ACC112 (cell line): ENCODE results near the gene TULP1.
A peak's percentile ranks its signal among the peaks of the same experiment; 100 is the strongest.

ENCODE experiments used
- H2AFZ ChIP-seq: fragments of 200-600 bp; sonication (generic); one replicate; pipeline ENCODE4 v1.6.0; 2017; ENCODE audit warnings: antibody characterized with exemption, low read length; ENCODE audit not compliant: unreplicated experiment
- H3K27ac ChIP-seq: fragments of 200-600 bp; sonication (generic); 2 replicates; pipeline ENCODE4 v1.5.1; 2014; ENCODE audit warnings: low read depth, mild to moderate bottlenecking, antibody characterized with exemption, low read length, moderate library complexity
- H3K27me3 ChIP-seq: fragments of 200-600 bp; sonication (generic); 2 replicates; pipeline ENCODE4 v1.6.1; 2014; ENCODE audit warnings: mild to moderate bottlenecking, antibody characterized with exemption, low read length, moderate library complexity, mixed read lengths; ENCODE audit not compliant: insufficient read depth
- H3K36me3 ChIP-seq: fragments of 200-600 bp; sonication (generic); 2 replicates; pipeline ENCODE4 v1.6.1; 2016; ENCODE audit warnings: mild to moderate bottlenecking, antibody characterized with exemption, low read length, moderate library complexity, mixed read lengths; ENCODE audit not compliant: insufficient read depth
- H3K4me1 ChIP-seq: fragments of 200-600 bp; sonication (generic); one replicate; pipeline ENCODE4 v1.6.1; 2016; ENCODE audit warnings: low read length, mixed read lengths; ENCODE audit not compliant: insufficient read depth, unreplicated experiment, control insufficient read depth
- H3K4me3 ChIP-seq: fragments of 200-600 bp; sonication (generic); 2 replicates; pipeline ENCODE4 v1.5.1; 2014; ENCODE audit warnings: mild to moderate bottlenecking, low read depth, low read length
- H3K79me2 ChIP-seq: fragments of 200-600 bp; sonication (generic); one replicate; pipeline ENCODE4 v1.6.0; 2016; ENCODE audit warnings: low read length; ENCODE audit not compliant: control insufficient read depth, unreplicated experiment, insufficient read depth

Gene TULP1

DNA sequence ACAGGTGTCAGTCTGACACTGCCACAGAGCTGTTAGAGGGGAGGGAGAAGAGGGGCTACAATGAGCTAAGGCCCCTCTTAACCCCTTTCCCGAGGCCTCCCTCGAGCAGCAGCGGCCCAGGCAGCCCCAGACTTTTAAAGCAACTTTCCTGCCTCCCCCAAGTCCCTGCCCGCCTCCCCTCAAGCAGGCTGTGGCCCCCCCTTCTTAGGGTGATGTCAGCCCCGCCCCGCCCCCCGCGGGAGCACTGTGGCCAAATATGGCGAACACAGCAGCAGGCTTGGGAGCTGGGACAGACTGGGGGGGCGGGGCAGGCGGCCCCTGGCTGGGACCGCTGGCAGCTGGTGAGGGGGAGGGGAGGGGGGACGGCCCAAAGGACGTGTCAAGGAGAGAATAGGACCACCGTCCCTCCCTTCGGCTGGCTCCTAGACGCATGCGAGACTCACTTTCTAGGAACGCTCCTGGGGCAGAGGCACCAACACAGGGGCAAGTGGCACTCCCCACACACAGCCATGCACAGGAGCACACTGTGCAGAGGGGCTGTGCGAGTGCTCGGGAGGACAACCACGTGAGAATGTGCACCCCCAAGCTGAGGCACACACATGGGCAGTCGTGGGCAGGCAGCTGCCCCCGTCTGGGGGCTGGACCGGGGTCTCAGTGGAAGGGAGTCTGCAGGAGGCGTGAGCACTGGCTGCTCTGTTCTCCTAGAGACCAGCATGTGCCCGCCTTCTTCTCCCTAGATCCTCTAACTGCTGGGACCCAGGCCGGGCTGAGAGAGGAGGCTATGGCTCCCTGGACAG is 22.5 kb downstream of the TULP1 start:
- H3K4me3 ChIP-seq, result no peak overlapping the region; the same call in 1 of the 2 replicates

DNA sequence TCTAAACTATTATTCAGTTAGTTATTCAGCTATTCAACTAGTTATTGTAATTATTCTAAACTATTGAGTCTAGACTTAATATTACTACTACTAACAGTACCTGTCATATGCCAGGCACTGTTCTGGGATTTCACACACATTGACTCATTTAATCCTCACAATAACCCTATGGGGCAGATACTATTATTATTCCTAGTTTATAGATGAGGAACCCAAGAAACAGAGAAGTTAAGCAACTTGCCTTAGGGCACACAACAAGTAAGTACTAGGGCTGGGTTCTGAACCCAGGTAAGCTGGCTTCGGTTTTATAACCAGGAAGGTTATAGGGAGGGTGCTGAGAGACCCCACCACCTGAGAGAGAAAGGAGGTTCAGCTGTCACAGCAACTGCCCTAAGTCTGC is 23.6 kb downstream of the TULP1 start:
- Histone ChIP-seq H3K27me3 (no peaks in the 10 kb centered on the region), H3K27ac (no peak overlapping the region), H3K4me1 (peaks cover 60% of the 10 kb centered on the region), H3K36me3 (no peaks in the 10 kb centered on the region), H3K79me2 (peaks cover 55% of the 10 kb centered on the region), H3K4me3 (no peak overlapping the region), H2AFZ (no peak overlapping the region)

More for the DNA sequence above, 22.5 kb downstream of the TULP1 start:
- Histone ChIP-seq H2AFZ (no peak overlapping the region), H3K27me3 (no peaks in the 10 kb centered on the region), H3K4me1 (peaks cover 62% of the 10 kb centered on the region), H3K36me3 (no peaks in the 10 kb centered on the region), H3K27ac (no peak overlapping the region), H3K79me2 (peaks cover 65% of the 10 kb centered on the region)

GRCh38 chr6:35488517-35488862 is 24.2 kb downstream of the TULP1 start:
- no peaks in the 10 kb centered on the region for H3K27me3 ChIP-seq
- H3K79me2 ChIP-seq, result peaks cover 49% of the 10 kb centered on the region
- H3K27ac ChIP-seq, result 0 out of 2 replicates have a peak overlapping the region, but pooled peaks have one; percentile 7
- no peaks in the 10 kb centered on the region for H3K36me3 ChIP-seq
- H2AFZ ChIP-seq, result no peak overlapping the region
- H3K4me1 ChIP-seq, result peaks cover 54% of the 10 kb centered on the region
- no peak overlapping the region for H3K4me3 ChIP-seq

DNA sequence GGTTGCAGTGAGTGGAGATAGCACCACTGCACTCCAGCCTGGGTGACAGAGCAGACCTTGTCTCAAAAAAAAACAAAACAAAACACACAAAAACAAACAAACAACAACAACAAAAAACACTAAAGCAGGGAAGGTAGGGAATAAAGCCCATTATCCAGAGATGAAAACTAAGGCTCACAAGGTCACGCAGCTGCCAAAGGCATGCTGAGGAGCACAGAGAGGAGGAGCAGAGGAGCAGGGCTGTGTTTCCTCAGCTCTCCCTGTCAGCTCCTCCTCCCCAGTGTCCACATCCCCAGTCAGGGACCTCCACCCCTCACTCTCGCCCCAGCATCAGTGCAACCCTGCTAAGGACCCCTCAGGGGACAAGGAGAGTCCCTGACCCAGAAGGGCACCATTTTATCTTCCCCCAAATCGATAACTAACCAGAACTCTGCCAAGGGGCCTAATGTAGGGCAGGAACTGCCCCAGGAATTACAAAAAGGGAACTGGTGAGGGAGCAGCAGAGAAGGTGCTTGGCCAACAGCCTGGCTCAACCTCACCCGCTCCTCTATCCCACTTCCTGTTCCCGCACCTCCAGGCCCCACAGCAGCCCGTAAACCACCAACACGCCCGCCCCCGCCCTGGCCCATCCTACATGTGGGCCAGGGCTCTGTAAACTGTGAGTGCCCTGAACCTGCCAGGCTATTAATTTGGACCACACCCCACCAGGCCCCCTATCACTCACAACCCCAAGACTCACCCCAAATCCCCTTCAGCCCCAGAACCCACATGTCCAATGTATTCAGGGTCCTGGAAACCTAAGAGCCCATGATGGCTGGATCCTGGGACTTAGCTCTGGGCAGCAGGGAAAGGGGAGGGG is 24.8 kb downstream of the TULP1 start:
- peaks cover 43% of the 10 kb centered on the region for H3K79me2 ChIP-seq
- no peaks in the 10 kb centered on the region for H3K36me3 ChIP-seq
- H3K4me1 ChIP-seq, result peaks cover 54% of the 10 kb centered on the region
- no peaks in the 10 kb centered on the region for H3K27me3 ChIP-seq
- no peak overlapping the region for H2AFZ ChIP-seq
- 0 out of 2 replicates have a peak overlapping the region, but pooled peaks have one; percentile 7 for H3K27ac ChIP-seq
- no peak overlapping the region for H3K4me3 ChIP-seq

GRCh38 chr6:35486005-35486925 is 26.4 kb downstream of the TULP1 start:
- Histone ChIP-seq H3K4me1 (peaks cover 51% of the 10 kb centered on the region), H3K4me3 (peak overlapping the region; percentile 58), H2AFZ (peak overlapping the region; percentile 69), H3K79me2 (peaks cover 29% of the 10 kb centered on the region), H3K27ac (peak overlapping the region; percentile 76), H3K36me3 (no peaks in the 10 kb centered on the region), H3K27me3 (no peaks in the 10 kb centered on the region)

DNA sequence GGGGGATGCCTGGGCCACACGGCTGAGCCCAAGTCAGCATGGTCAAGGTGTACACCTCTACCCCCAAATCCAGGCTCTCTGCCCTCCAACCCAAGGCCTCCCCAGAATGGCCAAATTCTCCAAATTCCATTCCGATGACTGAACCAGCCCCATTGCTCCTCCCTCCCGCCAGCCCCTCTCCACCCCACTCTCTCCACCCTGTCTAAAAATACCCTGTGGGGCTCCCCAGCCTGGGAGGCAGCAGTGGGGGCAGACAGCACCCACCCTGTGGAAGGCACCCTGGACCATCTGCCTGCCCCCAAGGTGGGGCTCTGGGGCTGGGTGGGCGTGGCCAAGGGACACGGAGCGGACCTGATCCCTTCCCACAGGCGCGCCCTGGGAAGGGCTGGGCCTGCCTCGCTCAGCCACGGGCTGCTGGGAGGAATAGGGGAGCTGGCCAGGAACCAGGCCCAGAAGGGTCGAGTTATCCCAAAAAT is 27.3 kb downstream of the TULP1 start:
- H3K4me3 ChIP-seq, result peak overlapping the region; percentile 58; the same call in 1 of the 2 replicates
- no peaks in the 10 kb centered on the region for H3K27me3 ChIP-seq
- peaks cover 44% of the 10 kb centered on the region for H3K4me1 ChIP-seq
- peaks cover 28% of the 10 kb centered on the region for H3K79me2 ChIP-seq
- peak overlapping the region; percentile 76 for H3K27ac ChIP-seq
- no peaks in the 10 kb centered on the region for H3K36me3 ChIP-seq
- H2AFZ ChIP-seq, result peak overlapping the region; percentile 69

GRCh38 chr6:35484921-35485392 is 27.7 kb downstream of the TULP1 start:
- peak overlapping the region; percentile 76 for H3K27ac ChIP-seq

GRCh38 chr6:35483893-35484645 is 28.6 kb downstream of the TULP1 start:
- no peak overlapping the region for H2AFZ ChIP-seq
- H3K79me2 ChIP-seq, result peaks cover 20% of the 10 kb centered on the region
- H3K4me1 ChIP-seq, result peaks cover 37% of the 10 kb centered on the region
- H3K36me3 ChIP-seq, result no peaks in the 10 kb centered on the region
- H3K27ac ChIP-seq, result no peak overlapping the region
- H3K27me3 ChIP-seq, result no peaks in the 10 kb centered on the region
- H3K4me3 ChIP-seq, result no peak overlapping the region

More at GRCh38 chr6:35484921-35485392, 27.7 kb downstream of the TULP1 start:
- Histone ChIP-seq H3K36me3 (no peaks in the 10 kb centered on the region), H3K4me3 (peak overlapping the region; percentile 58; the same call in 1 of the 2 replicates), H2AFZ (no peak overlapping the region), H3K79me2 (peaks cover 24% of the 10 kb centered on the region), H3K27me3 (no peaks in the 10 kb centered on the region), H3K4me1 (peaks cover 39% of the 10 kb centered on the region)

DNA sequence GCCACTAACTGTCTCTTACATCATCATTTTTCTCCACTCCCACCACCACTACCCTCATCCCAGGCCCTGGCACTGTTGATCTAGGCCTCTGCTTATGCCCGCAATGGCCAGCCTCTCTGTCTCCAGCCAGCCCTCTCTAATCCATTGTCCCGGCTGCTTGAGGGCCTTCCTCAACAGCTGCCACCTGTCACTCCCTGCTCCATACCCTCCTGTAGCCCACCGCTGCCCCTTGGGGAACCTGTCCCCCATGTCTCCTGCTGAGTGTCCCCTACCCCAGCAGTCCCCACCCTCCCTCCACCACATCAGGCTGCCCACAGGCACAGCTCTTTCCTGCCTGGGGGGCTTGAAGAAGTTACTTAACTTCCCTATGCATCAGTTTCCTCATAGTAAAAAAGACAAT is 29.2 kb downstream of the TULP1 start:
- no peaks in the 10 kb centered on the region for H3K36me3 ChIP-seq
- peaks cover 37% of the 10 kb centered on the region for H3K4me1 ChIP-seq
- no peak overlapping the region for H3K27ac ChIP-seq
- no peak overlapping the region for H2AFZ ChIP-seq
- H3K79me2 ChIP-seq, result peaks cover 18% of the 10 kb centered on the region
- H3K4me3 ChIP-seq, result no peak overlapping the region
- H3K27me3 ChIP-seq, result no peaks in the 10 kb centered on the region
